Stimulated activated CD8-positive, alpha-beta memory T cell treated with anti-CD3 and anti-CD28 coated beads, Interleukin-7, amount 100 ng/mL, for 4 hours (primary cell): Measurements from ENCODE around the gene GPLD1.

ENCODE experiments used
- DNase-seq, 2 donors: peaks; one replicate each; pipeline ENCODE4 v3.0.0-alpha.2; 2020; ENCODE audit warnings: low read depth in 2 of 2

GPLD1 gene

GRCh38 chr6:24381476-24382219 lies 107.7 kb downstream of the GPLD1 start:
- DNase-seq: no peak

GRCh38 chr6:24378473-24379097 lies 110.8 kb downstream of the GPLD1 start:
- no peak for DNase-seq
